ENCODE results near the gene TRMT2A.

TRMT2A gene

DNA sequence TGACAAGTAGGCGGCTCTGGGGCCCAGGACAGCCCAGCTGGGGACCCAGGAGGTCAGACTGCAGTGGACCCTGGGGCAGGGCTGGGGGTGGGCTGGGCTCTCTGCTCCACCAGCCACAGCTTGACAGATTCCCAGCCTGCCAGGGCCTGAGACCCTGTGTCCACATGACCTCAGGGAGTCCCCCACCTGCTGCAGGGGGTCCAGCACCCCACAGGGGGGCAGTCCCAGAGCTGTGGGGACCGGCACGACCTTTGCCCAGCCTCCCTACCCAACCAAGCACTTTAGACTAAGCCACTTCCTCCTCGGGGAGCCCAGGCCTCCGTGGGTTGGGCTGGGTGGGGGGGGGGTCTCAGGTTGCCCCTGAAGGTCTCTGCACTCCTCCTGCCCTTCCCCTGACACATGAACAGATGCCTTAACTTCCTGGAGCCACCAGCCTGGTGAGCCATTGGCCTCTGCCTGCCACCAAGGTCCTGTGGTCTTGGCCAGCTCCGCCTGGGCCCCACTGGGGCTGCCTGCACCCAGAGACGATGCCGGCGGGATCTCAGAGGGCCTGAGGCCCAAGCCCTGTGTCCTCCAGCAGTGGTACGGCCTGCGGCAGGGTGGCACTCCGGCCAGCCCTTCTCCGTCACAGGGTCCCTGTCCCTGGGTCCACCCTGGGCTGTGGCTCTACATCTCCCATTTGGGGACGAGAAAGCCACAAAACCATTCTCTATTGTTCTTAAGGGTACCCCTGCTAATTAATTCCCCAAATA lies 30.4 kb upstream of the TRMT2A start:
- no peak for DNase-seq

DNA sequence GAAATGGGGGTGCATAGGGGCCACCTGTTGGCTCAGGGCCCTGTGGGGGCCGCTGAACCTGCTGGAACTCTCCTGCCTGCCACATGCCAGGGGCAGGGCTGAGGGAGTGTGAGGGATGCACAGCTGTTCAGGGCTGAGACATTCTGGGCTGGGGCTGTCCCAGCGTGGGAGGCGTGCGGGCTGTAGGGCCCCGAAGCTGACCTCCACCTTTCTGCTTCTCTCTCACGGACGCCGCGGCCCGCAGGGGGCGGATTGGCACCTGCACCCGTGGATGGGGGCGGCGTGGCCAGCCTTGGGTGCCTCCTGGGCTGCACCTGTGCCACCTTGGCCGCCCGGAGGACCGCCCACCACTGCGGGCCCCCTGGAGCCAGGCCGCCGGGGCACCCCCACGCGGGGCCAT lies 29.8 kb upstream of the TRMT2A start:
- no peak for DNase-seq

DNA sequence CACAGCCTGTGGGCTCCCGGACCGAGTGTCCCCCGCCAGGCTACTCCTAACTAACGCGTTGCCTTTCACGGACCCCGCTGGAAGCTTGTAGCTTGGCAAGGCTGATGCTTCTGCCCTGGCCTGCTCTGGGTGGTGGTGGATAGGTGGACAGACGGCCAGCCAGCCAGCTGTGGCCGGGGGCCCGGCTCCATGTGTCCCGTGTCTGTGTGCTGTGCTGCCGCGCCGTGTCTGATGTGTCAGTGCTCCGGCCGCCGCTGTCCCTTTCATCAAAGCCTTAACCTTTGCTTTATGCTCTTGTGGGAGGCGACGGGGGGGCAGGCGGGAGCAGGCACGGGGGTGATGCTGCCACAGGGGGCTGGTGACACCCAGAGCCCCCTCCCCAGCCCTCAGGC lies 28.8 kb upstream of the TRMT2A start:
- DNase-seq, result no peak

DNA sequence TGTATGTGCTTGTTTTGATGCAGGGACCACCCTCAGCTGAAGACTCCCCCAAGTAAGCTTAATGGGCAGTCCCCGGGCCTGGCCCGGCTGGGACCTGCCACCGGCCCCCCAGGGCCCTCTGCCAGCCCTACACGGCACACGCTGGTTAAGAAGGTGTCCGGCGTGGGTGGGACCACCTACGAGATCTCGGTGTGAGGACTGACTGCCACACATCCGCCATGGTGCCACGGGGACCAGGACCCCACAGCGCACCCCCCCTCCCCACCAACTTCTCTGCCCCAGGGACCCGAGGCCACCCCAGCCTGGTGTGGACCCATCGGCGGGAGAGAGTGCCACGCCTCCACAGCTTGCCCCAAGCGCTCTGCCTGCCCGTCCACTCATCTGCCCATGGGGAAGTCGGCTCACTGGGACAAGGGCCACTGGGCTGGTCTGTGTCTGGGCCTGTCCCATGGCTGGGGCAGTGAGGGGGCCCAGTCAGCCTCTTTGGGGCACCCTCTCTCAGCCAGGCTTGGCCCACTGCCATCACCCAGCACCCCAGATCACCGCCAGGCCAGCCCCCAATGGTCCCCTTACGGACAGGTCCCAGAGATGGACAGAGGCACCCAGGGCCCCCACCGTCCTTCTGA lies 28.3 kb upstream of the TRMT2A start:
- DNase-seq, result no peak

DNA sequence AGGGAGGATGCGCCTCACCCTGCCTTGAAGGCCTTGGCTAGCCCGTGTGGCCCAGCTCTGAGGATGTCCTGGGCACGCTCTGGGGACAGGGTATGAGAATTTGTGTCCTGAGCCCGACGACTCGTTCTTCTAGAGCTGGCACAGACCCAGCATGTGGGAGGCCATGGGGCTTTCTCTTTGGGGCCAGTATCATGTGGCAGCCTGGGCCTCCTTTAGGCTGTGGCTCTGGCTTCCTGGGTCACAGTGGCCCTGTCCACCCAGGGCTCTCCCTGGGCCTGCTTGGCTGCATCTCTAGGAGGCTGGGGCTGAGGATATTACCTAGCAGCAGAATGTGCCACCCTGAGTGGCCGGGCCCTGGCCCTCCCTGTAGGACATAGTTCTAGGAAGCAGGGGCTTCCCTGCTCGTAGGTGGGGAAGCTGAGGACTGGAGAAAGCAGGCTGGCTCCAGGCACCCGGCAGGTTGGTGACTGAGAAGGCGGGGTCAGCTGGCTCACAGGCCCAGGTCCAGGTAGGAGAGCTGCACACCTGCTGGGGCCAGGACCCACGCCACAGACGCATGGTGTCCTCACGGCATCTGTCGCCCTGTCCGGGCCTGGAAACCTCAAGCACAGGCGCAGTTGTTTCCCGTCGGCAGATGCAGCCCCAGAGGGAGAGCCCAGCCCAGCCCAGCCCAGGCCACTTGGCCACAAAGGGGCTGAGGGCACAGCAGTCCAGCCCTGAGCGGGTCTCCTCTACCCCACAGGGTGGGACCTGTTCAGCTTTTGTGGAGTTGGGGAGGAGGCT lies 27.0 kb upstream of the TRMT2A start:
- DNase-seq, result no peak

DNA sequence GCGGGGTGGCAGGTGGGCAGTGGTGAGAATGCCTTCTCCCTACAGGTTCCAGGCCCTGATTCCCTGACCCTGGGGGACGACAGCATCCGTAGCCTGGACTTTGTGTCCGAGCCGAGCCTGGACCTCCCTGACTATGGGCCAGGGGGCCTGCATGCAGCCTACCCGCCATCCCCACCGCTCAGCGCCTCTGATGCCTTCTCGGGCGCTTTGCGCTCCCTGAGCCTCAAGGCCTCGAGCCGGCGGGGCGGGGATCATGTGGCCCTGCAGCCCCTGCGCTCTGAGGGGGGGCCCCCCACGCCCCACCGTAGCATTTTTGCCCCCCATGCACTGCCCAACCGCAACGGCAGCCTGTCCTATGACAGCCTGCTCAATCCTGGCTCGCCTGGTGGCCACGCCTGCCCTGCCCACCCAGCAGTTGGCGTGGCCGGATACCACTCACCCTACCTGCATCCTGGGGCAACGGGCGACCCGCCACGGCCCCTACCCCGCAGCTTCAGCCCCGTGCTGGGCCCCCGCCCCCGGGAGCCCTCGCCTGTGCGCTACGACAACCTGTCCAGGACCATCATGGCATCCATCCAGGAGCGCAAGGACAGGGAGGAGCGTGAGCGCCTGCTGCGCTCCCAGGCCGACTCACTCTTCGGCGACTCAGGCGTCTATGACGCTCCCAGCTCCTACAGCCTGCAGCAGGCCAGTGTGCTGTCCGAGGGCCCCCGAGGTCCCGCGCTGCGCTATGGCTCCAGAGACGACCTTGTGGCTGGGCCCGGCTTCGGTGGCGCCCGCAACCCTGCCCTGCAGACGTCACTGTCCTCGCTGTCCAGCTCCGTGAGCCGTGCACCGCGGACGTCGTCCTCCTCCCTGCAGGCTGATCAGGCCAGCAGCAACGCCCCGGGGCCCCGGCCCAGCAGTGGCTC lies 25.9 kb upstream of the TRMT2A start:
- DNase-seq, result no peak

DNA sequence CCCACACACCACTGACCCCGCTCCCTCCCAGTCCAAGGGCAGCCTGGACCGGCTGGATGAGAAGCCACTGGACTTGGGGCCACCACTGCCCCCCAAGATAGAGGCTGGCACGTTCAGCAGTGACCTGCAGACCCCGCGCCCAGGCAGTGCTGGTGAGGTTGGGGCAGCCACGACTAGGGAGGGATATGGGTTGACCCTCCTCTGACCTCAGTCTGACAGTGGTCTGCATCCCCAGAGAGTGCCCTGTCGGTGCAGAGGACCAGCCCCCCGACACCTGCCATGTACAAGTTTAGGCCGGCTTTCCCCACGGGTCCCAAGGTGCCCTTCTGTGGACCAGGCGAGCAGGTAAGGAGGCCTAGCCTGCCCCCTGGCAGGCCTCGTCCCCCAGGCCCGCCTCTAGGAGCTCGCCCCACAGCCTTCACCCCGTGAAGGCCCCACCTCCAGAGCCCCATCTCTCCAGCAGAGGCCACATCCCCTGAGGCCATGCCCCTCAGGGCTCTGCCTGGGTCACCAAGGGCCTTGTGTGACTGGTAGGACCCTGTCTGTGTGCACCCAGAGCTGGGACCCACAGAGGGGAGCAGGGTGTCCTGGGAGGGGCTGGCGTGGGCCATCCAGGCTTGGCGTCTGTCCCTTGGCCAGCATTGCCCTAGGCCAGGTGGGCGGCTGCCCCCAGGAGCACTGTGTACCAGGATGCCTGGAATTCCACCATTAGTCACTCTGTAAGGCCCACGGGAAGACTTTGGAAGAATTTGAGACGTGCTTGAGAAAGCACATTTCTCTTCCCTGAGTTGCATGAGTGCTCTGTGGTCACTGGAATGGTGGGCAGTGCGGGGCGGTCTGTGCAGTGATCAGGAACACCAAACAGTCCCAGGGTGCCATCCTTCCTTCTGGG lies 24.4 kb upstream of the TRMT2A start:
- DNase-seq, result no peak

DNA sequence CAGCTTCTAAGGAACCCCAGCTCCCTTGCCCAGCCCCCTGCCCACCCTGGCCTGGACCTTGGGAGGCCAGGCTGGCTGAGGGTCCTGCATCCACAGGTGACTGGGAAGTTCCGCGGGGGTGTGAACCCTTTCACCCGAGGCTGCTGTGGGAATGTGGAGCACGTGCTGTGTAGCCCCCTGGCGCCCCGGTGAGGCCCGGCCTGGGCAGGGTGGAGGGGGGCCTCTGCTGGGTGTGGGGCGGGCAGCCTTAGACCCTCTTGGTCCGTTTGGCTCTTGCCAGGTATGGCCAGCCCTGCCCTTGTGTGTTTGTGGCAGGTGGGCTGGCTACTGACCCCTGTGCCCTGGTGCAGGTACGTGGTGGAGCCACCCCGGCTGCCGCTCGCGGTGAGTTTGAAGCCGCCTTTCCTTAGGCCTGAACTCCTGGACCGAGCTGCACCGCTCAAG lies 23.5 kb upstream of the TRMT2A start:
- no peak for DNase-seq

DNA sequence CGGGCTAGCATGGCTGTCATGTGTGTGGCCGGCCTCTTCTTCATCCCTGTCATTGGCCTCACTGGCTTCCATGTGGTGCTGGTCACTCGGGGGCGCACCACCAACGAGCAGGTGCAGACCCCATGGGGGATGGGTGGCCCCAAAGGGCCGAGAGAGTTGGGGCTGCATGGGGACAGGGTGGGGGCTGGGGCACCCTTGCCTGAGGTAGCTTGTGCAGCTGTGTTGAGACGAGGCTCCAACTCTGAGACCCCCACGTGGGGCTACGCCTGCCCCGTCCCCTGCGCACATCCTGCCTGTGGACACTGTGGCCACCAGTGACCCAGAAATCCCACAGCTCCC lies 23.1 kb upstream of the TRMT2A start:
- no peak for DNase-seq

DNA sequence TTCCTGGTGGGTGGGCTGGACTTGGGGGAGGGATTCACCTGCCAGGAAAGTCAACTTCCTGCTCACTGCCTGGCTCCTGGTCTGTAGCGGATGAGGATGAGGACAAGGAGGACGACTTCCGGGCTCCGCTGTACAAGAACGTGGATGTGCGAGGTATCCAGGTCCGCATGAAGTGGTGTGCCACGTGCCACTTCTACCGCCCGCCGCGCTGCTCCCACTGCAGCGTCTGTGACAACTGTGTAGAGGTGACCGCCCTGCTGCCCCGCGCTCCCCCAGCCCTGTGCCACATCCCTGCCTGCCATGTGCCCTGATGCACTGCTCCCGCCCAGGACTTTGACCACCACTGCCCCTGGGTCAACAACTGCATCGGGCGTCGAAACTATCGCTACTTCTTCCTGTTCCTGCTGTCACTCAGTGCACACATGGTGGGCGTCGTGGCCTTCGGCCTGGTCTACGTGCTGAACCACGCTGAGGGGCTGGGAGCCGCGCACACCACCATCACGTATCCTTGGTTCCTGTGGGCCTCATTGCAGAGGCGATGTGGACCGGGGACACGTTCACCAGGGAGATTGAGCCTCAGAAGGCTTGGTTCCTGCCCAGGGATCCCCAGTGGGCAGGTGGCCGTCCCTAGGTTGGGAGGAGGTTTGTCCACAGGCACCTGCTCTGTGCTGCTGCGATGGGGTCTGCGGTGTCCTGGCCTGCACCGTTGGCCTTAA lies 22.5 kb upstream of the TRMT2A start:
- no peak for DNase-seq

DNA sequence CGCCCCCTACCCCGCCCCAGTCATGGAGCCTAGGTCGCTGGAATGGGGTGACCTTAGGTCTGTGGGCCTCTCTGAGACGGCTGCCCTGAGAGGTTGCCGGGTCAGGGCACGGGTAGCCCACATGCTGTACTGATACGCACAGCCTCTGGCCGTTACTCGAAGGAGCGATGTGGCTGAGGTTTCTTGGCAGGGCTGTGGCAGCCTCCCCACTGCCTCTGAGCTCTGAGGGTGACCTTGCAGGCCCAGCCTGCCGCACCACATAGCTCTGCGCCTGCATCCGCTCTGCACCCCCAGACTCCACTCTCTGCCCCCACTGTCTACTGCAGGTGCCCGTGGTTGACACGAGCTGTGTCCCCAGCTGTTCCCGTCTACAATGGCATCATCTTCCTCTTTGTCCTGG lies 21.8 kb upstream of the TRMT2A start:
- DNase-seq, result no peak

DNA sequence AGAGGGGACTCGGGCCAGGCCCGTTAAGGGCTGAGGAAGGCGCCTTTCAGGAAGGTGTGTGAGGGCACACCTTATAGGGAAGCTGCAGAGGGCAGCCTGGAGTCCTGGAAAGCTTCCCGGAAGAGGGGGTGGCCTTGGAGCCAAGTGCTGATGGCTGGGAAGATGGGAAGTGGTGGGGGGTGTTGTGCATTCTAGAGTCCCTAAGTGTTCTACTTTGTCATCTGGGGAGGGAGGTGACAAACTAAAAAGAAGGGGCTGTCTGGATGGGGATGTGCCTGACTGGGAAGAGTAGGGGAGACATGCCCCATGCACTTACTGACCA lies 21.4 kb upstream of the TRMT2A start:
- no peak for DNase-seq

DNA sequence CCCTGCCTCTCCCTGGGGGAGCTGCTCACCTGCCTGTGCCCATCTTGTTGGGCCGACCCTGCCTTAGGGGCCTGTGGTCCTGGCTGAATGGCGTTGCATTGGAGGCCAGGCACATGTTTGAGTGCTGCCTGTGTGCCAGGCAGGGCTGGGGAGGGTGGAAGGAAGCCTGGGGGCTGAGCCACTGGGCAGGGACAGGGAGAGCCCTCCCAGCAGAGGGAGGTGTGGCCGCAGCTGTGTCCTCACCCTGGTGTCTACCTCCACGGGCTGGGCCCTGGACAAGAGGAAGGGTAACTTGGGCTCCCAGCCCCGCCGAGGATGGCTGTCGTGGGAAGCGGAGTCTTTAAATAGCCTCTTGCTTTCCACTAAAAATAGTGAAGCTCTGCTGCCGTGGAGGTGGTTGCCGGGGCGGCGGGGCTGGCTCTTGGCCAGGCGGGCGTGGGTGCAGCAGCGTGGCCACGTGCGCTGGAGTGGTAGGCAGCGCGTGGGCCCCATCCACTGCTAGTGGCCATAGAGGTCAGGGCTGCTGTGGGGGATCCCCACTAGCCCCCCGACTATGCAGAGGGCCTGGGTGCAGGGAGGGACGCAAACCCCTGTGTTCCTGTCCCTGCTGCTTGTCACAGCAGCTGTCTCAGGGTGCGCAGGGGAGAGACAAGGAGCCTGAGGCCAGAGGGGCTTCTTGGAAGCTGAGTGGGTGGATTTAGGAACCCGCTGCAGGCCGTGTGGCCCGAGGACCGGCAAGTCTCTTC lies 20.8 kb upstream of the TRMT2A start:
- DNase-seq, result no peak

DNA sequence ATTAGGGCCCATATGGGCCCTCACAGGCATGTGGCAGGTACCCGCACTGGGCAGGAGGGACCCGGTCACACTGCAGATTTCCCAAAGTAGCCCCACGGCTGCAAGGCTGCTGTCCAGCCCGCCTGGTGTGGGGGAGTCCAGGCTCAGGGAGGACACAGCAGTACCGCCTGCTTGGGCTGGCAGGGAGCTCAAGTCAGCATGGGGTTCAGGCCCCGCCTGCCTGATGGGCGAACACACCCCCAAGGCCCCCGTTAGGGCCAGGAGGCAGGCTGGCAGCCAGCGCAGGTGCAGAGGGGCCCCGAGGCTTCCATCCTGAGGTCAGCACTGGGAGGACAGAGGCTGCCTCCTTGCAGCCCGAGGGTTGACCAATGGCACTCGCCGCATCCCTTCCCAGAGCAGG lies 20.1 kb upstream of the TRMT2A start:
- no peak for DNase-seq

DNA sequence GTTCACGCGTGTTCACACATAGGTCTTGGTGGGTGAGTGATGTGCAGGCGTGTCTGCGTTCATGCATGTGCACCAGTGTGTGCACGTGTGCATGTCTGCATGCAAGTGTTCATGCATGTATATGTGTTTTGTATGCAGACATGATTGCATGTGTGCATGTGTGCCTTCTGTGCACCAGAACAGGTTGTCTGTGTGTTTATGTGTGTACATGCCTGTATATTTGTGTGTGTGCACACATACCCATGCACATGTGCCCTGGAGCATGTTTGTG lies 19.5 kb upstream of the TRMT2A start:
- no peak for DNase-seq

DNA sequence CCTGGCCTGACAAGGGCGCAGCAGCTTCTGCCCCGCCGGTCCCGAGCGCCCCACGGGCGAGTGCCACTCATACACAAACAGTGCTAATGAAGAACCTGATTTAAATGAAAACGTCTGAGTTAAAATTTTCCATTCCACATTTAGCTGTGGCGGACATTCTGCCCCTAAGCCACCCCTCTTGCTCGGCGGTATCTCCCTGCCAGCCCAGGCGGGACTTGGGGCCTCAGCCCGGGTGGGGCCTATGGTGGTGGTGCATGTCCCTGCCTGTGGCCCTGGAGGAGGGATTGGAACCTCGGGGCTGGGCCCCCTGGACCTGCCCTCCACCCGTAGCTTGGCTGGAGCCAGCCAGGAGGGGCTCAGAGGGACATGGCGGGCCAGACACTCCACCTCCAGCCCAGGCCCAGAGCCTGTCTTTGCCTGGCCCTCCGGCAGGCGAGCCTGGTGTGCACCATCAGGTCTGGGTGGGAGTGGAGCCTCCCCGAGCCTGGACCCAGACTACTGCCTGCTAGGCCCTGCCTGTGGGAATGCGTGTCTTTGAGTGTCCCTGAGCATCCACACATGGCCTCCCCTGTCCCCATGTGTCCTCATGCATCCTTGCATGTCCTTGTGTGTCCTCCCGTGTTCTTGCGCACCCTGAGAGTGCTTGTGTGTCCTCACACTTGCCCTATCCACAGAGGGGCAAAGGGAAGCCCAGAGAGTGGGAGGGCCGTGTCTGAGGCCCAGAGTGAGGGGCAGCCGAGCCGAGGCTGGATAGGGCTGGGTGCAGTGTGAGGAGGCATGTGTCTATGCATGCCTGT lies 19.0 kb upstream of the TRMT2A start:
- no peak for DNase-seq

DNA sequence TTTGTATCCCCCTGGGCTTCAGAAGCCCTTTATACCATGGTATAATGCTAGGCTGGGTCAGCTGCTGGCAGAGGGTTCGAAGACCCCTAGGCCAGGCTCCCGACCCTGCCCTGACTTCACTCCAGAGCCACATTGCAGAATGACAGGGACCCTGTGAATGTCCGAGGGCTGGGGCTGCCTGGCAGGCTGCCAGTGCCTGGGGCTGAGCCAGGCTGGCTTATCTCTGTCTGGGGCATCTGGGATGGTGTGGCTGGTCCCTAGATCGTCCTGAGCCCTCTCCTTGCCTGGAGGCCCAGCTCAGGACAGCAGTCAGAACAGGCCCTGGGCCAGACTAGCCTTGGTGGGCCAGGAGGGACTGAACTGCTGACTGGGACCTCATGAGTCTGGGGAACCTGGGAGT lies 18.2 kb upstream of the TRMT2A start:
- no peak for DNase-seq

DNA sequence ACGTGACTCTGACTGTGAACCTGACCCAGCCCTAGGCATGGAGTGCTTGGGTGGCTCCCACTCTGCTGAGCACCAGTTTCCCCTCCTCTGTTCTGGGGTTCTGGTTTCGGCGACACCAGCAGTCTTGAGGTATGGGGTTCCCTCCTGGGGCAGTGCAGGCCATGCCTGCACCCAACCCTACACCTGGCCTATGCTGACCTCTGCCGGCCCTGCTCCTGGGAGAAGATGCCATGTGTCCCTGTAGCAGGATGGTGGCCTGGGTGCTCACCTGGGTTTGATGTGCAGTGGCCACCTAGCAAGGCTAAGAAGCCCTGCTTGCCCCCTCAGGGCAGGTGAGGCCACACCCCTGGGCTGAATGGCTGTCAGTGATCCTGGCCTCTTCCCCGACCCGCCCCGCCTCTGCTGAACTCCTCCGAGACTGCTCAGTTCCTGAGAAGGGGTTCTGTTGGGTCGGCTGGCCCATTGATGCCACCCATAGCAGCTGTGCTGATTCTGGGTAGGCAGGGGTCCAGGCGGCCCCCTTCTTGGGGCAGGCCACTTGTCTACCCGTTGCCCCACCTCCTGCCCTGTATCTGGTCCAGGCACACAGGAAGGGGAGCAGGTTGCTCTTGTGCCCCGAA lies 17.0 kb upstream of the TRMT2A start:
- no peak for DNase-seq

DNA sequence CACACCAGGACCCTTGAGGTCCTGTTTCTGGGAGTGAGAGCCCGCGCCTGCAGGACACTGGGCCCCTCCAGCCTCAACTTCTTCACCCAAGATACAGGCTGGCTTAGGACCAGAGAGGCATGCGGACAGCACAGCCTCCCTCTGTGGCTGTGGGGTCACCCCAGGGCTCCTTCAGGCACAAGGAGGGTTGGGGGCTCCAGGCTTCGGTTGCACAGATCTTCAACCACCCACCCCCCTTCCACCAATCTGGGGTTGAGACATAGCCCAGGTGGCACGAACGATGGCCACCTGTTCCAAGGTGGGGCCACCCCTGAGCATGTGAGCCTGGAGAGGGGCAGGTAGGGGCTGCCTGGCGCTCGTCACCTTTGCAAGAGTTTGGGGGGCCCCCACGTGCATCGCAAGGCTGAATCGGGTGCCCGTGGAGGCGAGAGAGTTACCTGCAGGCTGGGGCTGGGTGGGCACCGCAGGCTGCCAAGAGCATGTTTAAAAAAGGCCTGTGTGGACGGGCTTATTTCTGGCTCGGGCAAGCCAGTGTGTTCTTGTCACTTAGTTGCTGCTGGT lies 15.7 kb upstream of the TRMT2A start:
- no peak for DNase-seq
